HG03354 (cell line): Measurements from ENCODE around the gene NOS3.
A peak's percentile ranks its signal among the peaks of the same experiment; 100 is the strongest.
"Not testable (repeated sequence)": the region's sequence is repeated elsewhere in the genome, so short reads cannot be mapped to it uniquely, and the experiment has no call there.

Experiments used
- ATAC-seq: cut with Tn5 transposase; IDR thresholded peaks from one replicate; pipeline ENCODE4 v1.9.1; 2021; ENCODE audit warnings: mild to moderate bottlenecking; ENCODE audit not compliant: unreplicated experiment, poor library complexity, severe bottlenecking

Gene NOS3

DNA sequence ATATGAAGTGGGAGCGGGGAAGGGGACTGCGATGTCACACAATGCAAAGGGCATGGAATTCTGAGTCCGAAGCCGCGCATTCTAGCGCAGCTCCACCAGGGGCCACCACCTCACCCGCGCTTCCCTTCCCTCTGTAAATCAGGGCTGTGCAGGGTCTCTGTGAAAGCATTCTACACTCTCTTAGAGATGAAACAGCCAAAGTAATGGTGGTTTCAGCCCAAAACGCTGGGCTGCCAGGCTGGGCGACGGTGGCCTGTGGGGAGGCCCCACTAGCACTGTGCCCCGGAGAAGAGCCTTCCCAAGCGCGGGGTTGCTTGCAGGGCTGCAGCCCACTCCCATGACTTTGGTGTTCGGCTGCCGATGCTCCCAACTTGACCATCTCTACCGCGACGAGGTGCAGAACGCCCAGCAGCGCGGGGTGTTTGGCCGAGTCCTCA, 22.1 kb downstream of the NOS3 start:
- ATAC-seq, result no peak

DNA sequence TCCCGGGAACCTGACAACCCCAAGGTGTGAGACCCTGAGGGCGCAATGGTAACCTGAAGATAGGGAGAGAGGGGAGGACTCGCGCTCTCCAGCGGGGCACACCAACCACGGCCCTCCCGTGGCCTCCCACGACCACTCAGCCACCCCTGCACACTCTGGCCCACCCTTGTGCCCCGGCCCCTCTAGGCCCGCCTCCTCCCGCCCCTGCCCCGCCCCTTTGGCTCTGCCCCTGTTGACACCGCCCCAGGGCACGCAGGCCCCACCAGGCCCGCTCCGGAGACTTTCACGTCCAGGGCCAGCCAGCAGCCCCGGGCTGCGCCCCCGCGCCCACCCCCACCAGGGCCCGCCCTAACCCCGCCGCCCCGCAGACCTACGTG, 22.5 kb downstream of the NOS3 start:
- no peak for ATAC-seq

DNA sequence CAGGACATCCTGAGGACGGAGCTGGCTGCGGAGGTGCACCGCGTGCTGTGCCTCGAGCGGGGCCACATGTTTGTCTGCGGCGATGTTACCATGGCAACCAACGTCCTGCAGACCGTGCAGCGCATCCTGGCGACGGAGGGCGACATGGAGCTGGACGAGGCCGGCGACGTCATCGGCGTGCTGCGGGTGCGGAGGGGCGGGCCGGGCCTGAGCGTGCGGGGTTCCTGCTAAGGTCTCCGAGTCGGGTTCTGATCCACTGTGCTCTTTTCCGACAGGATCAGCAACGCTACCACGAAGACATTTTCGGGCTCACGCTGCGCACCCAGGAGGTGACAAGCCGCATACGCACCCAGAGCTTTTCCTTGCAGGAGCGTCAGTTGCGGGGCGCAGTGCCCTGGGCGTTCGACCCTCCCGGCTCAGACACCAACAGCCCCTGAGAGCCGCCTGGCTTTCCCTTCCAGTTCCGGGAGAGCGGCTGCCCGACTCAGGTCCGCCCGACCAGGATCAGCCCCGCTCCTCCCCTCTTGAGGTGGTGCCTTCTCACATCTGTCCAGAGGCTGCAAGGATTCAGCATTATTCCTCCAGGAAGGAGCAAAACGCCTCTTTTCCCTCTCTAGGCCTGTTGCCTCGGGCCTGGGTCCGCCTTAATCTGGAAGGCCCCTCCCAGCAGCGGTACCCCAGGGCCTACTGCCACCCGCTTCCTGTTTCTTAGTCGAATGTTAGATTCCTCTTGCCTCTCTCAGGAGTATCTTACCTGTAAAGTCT, 23.1 kb downstream of the NOS3 start:
- ATAC-seq, result peak; percentile 58

DNA sequence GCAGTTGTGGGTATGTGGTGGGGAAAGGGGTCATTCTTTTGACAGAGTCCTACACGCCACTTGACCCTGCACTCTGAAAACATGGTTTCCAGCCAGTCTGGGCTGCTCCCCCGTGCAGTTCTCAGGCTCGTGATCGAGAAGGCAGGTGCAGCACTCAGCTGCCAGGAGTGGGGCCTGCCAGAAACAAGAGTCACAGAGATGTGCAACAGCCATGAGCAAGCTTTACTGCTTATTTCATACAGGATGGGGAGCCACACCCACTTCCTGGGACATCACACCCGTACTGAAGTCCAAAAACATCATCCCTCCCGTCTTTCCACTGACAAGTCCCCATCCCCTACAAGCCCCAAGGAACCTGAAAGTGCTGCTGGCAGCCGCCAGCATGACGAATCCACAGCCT, 24.1 kb downstream of the NOS3 start:
- ATAC-seq, result no peak

DNA sequence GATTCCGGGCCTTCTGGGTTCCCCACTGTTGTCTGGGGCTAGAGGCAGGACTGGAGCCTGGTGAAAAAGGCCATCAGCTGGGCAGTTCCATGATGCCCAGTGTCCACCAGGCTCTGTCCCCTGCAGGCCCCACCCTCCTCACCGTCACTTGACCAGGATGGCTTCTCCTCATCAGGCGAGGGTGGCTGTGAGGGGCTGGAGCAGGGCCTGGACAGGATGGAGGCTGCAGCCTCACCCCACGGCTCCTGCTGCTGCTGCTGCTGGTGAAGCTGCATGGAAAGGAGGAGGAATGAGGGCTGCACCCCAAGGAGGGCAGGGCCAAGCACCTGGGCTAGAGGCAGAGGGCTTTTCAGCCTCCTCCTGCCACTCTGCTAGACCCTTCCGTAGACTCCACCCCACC, 25.1 kb downstream of the NOS3 start:
- ATAC-seq, result no peak

DNA sequence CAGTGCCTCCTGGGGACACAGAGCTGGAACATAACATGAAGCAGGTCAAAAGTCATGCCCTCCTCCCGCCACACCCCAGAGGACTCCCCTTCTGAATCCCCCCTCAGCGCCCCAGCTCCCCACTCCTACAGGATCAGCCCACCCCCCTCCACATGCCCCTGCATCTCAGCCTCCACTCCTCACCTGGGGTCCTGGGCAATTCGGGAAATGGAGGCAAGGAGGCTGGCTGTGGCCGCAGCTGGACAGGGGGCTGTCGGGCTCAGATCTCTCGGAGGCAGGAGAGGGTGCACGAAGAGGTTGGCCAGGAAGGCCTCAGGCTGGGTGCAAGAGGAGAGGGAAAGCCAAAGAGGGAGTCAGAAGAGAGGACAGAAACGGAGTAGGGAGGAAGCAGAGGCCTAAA, 25.7 kb downstream of the NOS3 start:
- no peak for ATAC-seq

DNA sequence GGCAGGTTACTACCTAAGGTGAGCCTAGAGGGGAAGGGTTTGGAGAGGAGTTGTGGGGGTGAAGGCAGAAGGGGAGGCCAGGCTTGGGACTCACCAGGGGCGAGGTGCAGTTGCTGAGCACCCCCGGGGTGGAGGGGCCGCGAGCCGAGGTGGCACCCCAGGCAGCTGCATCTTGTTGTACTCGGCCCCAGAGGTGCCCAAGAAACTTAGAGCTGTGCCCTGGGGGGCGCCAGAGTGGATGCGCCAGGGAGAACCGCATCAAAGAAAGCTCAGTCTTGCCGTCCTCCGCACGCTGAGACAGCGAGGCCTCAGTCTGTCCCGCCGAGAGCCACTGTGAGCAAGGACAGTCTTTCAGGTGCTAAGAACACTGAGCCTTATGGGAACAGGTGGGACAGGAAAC, 26.1 kb downstream of the NOS3 start:
- ATAC-seq, result no peak

DNA sequence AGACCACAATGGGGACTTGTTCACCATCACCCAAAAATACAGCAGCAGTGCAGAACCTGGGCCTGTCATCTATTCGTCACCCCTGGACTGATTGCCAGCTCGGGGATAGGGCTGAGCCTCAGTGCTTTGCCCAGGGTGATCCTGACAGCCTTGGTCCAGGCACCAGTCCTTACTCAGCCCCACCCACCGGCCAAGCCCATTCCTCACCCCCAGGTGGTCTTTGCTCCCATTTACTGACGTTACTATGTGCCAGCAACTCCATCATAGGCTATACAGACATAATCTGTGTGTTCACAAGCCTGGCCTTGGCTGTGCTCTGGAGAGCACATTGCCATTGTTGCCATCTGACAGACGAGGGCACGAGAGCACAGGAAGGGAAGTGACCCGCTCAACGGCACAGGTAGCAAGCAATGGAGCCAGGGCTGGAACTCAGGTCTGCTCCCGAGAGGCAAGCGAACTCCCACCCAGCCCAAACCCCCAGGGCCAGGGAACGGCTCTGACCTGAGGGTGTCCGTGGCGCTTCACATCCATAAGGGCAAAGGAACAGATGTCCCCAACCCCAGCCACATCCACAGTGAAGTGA, 26.6 kb downstream of the NOS3 start:
- no peak for ATAC-seq

DNA sequence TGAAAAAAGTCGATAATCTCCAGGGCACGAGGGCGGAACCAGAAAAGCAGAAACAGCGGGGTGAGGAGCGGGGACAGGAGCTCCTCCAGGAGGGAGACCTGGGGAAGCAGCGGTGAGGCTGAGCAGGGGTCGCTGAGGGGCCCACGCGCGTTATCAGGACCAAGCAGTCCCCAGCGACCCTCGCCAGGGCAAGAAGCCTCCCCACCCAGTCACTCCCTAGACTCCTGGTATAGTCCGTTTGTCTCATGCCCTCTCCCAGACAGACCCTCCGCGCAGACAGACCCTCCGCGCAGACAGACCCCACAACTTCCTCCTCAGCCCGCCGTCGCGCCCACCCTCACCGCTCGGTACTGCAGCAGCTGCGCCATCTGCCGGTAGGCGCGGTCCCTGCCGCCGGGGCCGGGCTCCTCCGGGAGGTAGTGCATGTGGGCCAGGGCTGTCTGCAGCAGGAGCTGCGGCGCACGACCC, 27.2 kb downstream of the NOS3 start:
- ATAC-seq, result peak; percentile 67

DNA sequence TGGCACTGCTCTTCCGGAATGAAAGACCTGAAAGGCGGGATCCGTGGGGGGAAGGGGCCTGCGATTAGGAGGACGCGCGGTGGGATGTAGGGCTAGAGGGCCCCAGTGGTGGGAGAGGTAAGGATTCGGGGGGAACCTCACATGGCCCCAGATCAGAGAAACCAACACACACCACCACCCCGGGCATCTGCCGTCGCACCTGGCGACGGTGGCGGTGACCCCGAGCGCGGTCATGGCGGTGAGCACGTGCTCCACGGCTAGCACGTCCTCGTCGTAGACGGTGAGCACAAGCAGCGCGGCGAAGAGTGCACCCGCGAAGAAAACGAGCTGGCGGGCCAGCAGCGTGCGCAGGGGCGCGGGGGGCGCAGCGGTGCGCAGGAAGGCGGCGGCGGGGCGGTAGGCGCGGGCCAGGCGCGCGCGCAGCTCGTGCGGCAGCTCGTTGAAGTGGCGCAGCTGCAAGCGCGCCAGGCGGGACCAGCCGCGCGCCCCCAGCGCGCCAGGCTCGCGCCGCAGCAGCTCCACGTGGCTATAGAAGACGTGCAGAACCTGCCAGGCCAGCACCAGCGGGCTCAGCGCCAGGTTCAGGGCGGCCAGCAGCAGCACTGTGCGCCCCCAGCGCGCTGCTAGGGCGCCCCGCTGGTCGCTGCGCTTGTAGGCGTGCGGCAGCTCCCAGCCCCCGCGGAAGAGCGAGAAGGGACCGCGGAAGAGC, 27.8 kb downstream of the NOS3 start:
- ATAC-seq, result peak; percentile 28

DNA sequence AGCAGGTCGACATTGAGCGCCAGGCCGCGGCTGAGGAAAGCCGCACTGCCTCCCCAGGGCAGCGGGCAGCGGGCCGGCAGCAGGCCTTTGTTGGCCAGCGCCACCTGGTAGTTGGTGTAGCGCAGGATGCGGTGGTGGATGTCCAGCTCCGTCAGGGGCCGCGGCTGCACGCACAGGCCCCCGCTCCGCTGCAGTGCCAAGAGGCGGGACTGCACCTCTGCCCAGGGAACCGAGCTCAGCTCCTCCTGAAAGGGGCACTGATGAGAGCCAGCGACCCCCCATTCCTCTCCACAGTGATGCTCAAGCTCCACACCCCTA, 28.3 kb downstream of the NOS3 start:
- no peak for ATAC-seq

DNA sequence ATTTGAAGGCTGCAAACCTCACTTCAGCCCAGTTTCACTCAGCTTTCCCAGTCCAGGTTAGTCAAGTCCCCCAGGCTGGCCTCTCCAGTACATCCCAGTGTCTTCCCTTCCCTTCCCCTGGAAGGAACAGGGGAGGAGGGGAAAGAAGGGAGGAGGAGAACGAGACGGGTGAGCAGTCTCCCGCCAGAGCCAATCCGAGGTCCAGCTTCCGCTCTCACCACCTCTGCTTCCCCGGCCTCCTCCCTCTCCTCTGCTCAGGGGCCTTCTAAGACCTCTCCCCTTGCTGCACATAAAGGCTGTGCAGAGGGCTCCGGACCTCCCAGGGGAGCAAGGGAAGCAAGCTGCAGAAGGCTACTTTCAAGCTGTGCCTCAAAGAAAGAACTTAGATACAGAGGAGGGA, 29.4 kb downstream of the NOS3 start:
- ATAC-seq, result no peak

DNA sequence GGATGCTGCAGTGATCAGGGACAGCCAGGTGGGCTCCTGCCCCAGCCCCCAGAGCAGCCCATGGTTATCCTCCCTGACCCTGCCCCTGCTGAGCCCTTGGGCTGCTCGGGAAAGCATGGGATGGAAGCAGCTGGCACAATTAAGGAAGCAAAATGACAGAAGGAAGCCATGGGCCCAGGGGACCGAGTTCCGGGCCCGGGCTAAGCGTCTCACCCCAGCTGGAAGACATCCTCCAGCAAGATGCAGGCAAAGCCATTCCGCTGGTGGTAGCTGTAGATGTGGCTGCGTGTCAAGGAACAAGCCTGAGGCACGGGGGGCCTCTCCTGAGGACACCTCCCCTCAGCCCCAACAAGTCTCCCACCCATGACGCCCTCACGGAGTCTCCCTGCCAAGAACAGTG, 32.4 kb downstream of the NOS3 start:
- no peak for ATAC-seq

DNA sequence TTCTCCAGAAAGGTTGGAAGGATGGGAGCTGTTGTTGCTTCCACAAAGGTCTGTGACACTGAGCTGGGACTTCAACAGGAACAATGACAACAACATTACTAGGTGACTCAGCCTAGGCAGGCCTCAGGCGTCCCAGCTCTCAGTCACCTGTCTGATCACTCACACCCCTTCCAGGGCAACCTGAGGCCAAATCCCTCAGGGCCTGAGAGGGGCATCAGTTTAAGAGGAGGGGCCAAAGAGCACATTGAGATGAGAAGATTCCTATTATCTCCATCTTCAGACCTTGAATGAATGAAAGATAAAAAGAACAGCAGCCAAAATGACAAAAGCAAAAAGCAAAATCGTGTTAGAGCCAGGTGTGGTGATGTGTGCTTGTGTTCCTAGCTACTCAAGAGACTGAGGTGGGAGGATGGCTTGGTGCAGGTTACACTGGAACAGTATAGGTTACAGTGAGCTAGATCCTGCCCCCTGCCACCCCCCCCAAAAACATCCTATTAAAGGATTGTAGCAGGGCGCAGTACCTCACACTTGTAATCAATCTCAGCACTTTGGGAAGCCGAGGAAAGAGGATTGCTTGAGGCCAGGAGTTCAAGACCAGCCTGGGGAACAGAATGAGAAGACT, 33.7 kb downstream of the NOS3 start, which contains the start of gene ATG9B:
Gene ATG9B (minus strand): TSS at position 60 of the 622 bp plus-strand sequence. CDS start 71 bp downstream, outside the sequence.
- ATAC-seq, result no peak

DNA sequence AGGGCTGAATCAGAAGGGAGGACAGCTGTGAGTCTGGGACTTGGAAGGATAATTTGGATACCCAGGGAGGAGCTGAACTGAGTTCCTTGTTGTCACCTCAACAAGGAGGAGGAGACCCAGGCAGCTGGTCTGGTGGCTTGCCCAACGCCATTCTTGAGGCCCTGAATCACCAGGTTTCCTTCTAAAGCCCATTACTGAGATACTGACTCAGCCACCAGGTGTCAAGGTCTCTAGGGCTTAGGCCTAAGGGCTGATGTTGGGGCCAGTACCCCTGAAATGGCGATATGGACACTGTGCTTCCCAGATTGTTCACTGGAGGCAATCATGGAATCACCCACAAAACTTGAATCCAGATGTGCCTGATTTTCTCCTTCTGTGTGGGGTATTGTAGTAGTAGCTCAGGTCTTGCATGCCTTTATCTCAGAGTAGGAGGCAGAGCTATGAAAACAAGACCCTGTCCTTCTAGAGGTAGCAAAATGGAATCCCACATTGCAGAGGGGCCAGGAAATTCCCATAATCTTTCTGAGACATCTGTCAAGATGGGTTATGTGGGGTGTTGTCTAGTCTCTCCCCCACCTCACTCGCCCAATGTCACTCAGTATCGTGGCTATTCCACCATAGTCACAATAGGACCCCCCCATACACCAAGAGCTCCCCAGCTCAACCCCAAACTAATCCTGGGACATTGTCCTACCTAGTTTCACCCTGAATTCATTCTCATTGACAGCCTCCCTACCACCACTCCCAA, 35.3 kb downstream of the NOS3 start:
- ATAC-seq, result no peak

DNA sequence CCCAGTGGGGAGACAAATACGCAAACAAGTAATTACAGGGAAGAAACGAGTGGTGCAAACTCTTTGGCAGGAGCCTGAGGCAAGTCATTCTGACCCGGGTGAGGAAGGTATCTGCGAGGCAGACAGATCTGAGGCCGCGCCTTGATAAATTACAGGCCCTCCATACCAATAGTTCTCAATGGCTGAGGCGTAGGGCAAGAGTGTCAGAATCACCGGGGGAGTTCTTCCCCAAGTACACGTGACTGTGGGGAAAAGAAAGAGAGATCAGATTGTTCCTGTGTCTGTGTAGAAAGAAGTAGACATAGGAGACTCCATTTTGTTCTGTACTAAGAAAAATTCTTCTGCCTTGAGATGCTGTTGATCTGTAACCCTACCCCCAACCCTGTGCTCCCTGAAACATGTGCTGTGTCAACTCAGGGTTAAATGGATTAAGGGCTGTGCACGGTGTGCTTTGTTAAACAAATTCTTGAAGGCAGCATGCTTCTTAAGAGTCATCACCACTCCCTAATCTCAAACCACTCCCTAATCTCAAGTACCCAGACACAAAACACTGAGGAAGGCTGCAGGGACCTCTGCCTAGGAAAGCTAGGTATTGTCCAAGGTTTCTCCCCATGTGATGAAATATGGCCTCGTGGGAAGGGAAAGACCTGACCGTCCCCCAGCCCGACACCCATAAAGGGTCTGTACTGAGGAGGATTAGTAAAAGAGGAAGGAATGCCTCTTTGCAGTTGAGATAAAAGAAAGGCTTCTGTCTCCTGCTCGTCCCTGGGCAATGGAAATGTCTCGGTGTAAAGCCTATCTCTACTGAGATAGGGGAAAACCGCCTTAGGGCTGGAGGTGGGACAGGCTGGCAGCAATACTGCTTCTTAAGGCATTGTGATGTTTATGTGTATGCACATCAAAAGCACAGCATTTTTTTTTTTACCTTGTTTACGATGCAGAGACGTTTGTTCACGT, 36.2 kb downstream of the NOS3 start:
- ATAC-seq, result not testable (repeated sequence)

DNA sequence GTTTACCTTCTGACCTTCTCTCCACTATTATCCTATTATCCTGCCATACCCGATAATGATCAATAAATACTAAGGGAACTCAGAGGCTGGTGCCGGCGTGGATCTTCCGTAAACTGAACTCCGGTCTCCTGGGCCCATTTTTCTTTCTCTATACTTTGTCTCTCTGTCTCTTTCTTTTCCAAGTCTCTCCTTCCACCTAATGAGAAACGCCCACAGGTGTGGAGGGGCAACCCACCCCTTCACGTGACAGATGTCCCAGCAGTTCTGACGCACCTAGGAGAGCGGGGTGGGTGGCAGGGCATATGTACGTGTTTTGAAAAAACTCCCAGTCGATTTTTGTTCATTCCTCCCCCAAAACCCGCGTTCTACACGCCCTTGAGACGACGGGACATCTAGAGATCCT, 36.9 kb downstream of the NOS3 start:
- not testable (repeated sequence) for ATAC-seq

DNA sequence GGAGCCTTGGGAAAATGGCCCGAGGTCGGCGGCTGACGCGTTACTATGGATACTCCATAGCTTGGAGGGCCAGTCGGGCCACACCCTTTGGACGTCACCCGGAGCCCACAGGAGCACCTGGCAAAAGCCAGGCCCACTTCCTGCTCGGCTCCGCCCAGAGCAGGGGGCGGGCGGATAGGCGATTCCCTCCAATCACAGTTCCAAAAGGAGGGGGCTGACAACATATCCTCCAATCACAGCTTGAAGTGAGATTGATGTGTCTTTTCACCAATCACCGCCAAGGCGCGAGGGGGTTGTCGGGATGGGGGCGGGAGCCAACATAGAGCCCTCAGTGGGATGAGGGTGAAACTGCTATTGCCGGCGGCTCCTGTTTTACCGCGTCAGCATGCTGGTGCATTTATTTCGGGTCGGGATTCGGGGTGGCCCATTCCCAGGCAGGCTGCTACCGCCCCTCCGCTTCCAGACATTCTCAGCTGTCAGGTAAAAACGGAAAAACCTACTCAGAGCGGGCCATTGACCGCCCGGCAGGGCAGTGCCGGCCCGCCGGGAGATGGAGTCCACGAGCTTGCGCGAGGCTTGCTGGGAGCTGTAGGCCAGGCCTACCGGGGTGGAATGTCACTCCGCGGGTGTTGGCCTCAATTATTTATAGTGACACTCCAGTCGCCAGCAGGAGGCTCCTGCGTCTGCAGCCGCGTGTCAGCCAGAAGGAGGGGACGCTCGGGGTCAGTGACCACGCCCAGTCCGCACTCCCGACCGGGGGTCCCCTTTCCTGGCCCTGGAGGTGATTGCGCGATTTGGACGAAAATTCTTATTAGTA, 37.5 kb downstream of the NOS3 start, which contains the start of gene ABCB8:
Gene ABCB8 (plus strand): TSS at position 320 of the 817 bp plus-strand sequence. CDS start 66 bp downstream, at position 386.
- peak; percentile 96 for ATAC-seq
